Measurements from ENCODE around the gene NOX4. TPM values are rescaled to one million over a fixed set of nuclear protein-coding genes. Genes with fewer than 3 reads are reported as not detected.
"Not testable (repeated sequence)": the region's sequence is repeated elsewhere in the genome, so short reads cannot be mapped to it uniquely, and the experiment has no call there.

The NOX4 gene
- total RNA-seq, 1 experiment from 2014 or later = 3.0 TPM

DNA sequence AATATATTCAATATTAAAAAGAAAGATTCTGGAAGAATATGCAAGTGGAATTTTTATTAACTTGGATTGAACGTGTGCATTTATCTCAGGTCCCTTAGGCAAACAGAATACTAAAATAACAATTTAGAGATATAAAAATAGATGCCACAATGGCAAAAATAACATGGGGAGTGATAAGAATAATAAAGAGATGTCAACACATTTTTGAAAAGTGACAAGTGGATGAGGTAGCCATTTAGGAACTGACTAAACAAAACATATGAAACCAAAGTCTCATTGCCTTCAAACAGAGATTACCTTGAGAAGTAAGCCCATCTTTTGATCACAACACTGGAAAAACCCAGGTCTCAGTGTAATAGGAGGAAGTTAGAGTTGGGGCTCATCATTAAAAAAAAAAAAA is 112.2 kb downstream of the NOX4 start:
- H3K4me1 Mint-ChIP-seq; H4K20me1 ChIP-seq (ENCODE audit: control insufficient read depth, insufficient read depth, insufficient read length); H3K4ac ChIP-seq (ENCODE audit: low read depth, low read length); H2BK15ac ChIP-seq (ENCODE audit: low read depth, low read length); H3K23me2 ChIP-seq (ENCODE audit: insufficient read length, low read depth, low read length, poor library complexity, severe bottlenecking); H3K9me3 ChIP-seq (ENCODE audit: control insufficient read depth, low read depth, low read length); H3K36me3 Mint-ChIP-seq (ENCODE audit: insufficient read depth in 1 of 3, low read depth in 3 of 3); H2BK120ac ChIP-seq (ENCODE audit: low read depth, low read length, poor library complexity, severe bottlenecking); H3K9me3 Mint-ChIP-seq; H2BK20ac ChIP-seq (ENCODE audit: low read depth, low read length, poor library complexity, severe bottlenecking); H3K27me3 ChIP-seq (ENCODE audit: insufficient read depth, low read length); H3K4me1 ChIP-seq (ENCODE audit: insufficient read depth, low read length); H3K27me3 Mint-ChIP-seq (ENCODE audit: low read depth); H3K79me1 ChIP-seq (ENCODE audit: insufficient read depth, low read depth, low read length, poor library complexity, severe bottlenecking); H3K4me2 ChIP-seq (ENCODE audit: insufficient read depth, insufficient read length, low read length); H2AFZ ChIP-seq (ENCODE audit: low read length); H3K4me3 Mint-ChIP-seq; H4K8ac ChIP-seq (replicated peaks; ENCODE audit: insufficient read length, low read depth, low read length); H3K14ac ChIP-seq (ENCODE audit: insufficient read depth, low read length); H2BK5ac ChIP-seq (ENCODE audit: insufficient read length, low read length); H3K27ac ChIP-seq (ENCODE audit: insufficient read length, low read depth, low read length); H4K5ac ChIP-seq (ENCODE audit: insufficient read length, low read depth, low read length); H3K9ac ChIP-seq (ENCODE audit: extremely low read depth, insufficient read length, low read length); H4K91ac ChIP-seq (ENCODE audit: insufficient read length, low read depth, low read length); DNase-seq; H2AK5ac ChIP-seq (ENCODE audit: insufficient read length, low read length); H3K56ac ChIP-seq (ENCODE audit: insufficient read length, low read depth, low read length); H3K23ac ChIP-seq (ENCODE audit: insufficient read length, low read depth, low read length); H3K79me2 ChIP-seq (ENCODE audit: insufficient read depth, low read length); H3K18ac ChIP-seq (ENCODE audit: insufficient read length, low read depth, low read length); H3T11ph ChIP-seq (ENCODE audit: low read length); H3K27ac Mint-ChIP-seq; H2BK12ac ChIP-seq (ENCODE audit: insufficient read length, low read depth, low read length): not testable (repeated sequence)
- WGBS (ENCODE audit: extremely low coverage, insufficient read length, low lambda C conversion rate) = no CpG with 5 or more reads among the region's 1 CpG

DNA sequence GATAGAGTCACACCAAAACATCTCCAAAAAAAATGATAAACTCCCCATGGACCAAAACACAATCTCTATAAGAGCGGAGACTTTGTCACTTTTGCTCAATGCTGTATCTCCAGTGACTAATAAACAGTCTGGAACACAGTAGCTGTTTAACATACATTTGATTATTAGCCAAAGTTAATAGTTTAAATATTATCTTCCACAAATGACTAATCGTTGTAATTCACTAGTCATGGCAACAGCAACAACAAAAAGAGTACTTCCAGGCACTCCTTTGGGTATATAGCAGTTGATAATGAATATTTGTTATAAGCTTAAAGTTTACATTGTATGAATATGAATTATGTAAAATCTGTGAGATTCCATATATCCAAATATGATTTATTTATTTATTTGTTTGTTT is 121.8 kb downstream of the NOX4 start:
- H3K18ac ChIP-seq (ENCODE audit: insufficient read length, low read depth, low read length); H3K14ac ChIP-seq (ENCODE audit: insufficient read depth, low read length); H2AK5ac ChIP-seq (ENCODE audit: insufficient read length, low read length); H3K79me2 ChIP-seq (ENCODE audit: insufficient read depth, low read length); H3K4me1 Mint-ChIP-seq; H3K9me3 Mint-ChIP-seq; H3K27me3 ChIP-seq (ENCODE audit: insufficient read depth, low read length); H3K4me3 Mint-ChIP-seq; H3K9me3 ChIP-seq (ENCODE audit: control insufficient read depth, low read depth, low read length); H2BK120ac ChIP-seq (ENCODE audit: low read depth, low read length, poor library complexity, severe bottlenecking); H3K23me2 ChIP-seq (ENCODE audit: insufficient read length, low read depth, low read length, poor library complexity, severe bottlenecking); H2BK15ac ChIP-seq (ENCODE audit: low read depth, low read length); H3T11ph ChIP-seq (ENCODE audit: low read length); H2BK20ac ChIP-seq (ENCODE audit: low read depth, low read length, poor library complexity, severe bottlenecking); DNase-seq; H4K20me1 ChIP-seq (ENCODE audit: control insufficient read depth, insufficient read depth, insufficient read length); H4K91ac ChIP-seq (ENCODE audit: insufficient read length, low read depth, low read length); H3K36me3 Mint-ChIP-seq (ENCODE audit: insufficient read depth in 1 of 3, low read depth in 3 of 3); H3K23ac ChIP-seq (ENCODE audit: insufficient read length, low read depth, low read length); H4K8ac ChIP-seq (replicated peaks; ENCODE audit: insufficient read length, low read depth, low read length); H2BK5ac ChIP-seq (ENCODE audit: insufficient read length, low read length); H2AFZ ChIP-seq (ENCODE audit: low read length); H3K56ac ChIP-seq (ENCODE audit: insufficient read length, low read depth, low read length); H3K4me2 ChIP-seq (ENCODE audit: insufficient read depth, insufficient read length, low read length); H4K5ac ChIP-seq (ENCODE audit: insufficient read length, low read depth, low read length); H3K79me1 ChIP-seq (ENCODE audit: insufficient read depth, low read depth, low read length, poor library complexity, severe bottlenecking); H3K4ac ChIP-seq (ENCODE audit: low read depth, low read length); H3K27ac ChIP-seq (ENCODE audit: insufficient read length, low read depth, low read length); H3K9ac ChIP-seq (ENCODE audit: extremely low read depth, insufficient read length, low read length); H3K27me3 Mint-ChIP-seq (ENCODE audit: low read depth); H2BK12ac ChIP-seq (ENCODE audit: insufficient read length, low read depth, low read length); H3K4me1 ChIP-seq (ENCODE audit: insufficient read depth, low read length); H3K27ac Mint-ChIP-seq: not testable (repeated sequence)
- no CpG with 5 or more reads among the region's 2 CpGs for WGBS (ENCODE audit: extremely low coverage, insufficient read length, low lambda C conversion rate)
